HG02763 (cell line): ENCODE data around the gene C10orf88.

Source experiments
- ATAC-seq: cut with Tn5 transposase; IDR thresholded peaks from one replicate; pipeline ENCODE4 v1.9.1; 2021; ENCODE audit warnings: mild to moderate bottlenecking, moderate library complexity; ENCODE audit not compliant: unreplicated experiment

The C10orf88 gene, protein sequence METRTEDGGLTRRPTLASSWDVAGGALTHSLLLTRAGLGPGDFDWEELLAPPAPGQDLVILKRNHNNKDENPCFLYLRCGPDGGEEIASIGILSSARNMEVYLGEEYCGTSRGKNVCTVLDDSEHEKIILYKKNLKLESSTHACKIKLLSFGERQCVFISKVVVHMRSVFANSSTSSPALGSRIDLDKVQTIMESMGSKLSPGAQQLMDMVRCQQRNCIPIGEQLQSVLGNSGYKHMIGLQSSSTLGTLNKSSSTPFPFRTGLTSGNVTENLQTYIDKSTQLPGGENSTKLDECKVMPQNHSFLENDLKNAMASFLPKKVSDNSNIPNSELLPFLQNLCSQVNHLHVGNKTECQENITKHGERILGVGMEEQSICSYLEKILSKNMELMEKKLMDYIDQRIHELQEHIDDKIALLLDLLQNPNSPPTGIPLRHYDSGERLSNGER

DNA sequence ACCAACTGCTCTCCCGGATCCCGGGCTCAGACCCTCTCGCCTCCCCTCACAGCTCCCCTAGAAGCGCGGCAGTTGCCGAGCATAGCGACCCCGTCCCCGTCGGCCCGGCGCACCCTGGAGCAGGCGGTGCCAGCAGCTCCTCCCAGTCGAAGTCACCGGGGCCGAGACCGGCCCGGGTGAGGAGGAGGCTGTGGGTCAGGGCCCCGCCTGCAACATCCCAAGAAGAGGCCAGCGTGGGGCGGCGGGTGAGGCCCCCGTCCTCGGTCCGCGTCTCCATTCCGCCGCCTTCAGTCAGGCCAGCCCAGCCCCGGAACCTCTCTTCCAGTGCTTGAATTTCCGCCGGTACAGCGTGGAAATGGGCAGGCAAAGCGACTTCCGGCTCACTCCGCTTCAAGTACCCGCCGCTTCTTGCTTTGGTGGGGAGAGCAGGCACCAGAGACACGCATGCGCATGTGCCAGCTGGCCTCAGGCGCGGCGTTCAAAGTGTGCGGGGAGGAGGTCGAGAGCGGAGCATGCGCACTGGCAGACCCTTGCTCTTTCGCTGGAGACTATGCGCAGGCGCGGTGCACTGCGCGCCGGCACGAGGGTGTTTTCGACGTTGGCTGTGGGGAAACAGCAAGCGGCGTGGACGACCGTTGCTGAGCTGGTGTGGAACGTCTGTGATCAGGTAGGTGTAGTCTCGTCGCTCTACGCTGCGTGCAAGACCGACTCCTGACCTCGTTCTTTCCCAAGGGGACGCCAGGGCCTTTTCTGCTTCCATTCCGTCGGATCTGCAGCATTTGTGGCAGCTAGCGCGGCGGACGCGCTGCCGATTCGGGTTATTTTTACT is at the start of gene C10orf88:
Gene C10orf88, minus strand, starts transcription at position 326 of the 829 bp plus-strand sequence. Its CDS starts 49 bp downstream, at position 277.
- ATAC-seq, result peak; percentile 96

DNA sequence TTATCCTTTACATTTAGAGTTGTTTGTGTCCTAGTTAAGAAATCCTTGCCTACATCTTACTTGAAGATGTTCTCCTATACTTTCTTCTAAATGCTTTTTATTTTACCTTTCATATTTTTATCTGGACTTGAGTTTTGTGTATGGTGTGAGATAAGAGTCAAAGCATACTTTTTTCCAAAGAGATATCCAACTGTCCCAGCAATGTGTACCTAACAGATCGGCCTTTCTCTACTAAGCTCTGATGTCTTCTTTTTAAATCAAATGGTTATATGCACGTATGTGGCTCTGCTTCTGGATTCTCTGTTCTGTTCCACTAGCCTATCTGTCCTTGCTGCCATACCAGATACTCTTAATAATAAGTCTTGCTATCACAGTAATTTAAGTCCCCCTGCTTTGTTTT is 47.3 kb upstream of the C10orf88 start:
- ATAC-seq, result no peak

DNA sequence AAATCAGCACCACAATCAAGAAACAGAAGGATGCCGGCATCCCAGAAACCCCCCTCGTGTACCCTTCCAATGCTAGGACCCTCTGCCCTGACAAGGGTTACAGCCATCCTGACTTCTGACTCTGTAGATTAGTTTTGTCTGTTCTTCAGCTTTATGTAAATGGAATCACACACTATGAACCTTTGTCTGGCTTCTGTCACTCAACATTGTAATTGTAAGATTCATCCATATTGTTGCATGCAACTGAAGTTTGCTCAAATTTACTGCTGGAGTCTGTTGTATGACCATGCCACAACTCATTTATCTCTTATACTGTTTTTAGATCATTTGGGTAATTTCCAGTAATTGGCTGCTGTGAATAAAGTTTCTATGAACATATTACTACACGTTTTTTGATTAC is 46.1 kb upstream of the C10orf88 start:
- ATAC-seq, result no peak

DNA sequence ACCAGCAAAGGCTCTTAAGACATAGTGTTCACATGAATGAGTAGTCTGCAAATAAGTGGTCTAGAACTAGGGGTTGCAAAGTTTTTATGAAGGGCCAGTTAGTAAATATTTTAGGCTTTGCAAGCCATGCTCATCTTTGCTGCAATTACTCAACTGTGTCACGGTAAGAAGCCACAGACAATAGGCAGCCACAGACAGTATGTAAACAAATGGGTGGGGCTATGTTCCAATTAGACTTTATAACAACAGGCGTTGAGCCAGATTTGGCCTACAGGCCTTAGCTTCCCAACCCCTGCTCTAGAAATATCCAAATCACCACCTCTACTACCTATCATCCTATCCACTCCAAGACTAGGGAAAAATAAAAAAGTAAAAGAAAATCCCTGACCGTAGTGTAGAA is 45.3 kb upstream of the C10orf88 start:
- ATAC-seq, result no peak

DNA sequence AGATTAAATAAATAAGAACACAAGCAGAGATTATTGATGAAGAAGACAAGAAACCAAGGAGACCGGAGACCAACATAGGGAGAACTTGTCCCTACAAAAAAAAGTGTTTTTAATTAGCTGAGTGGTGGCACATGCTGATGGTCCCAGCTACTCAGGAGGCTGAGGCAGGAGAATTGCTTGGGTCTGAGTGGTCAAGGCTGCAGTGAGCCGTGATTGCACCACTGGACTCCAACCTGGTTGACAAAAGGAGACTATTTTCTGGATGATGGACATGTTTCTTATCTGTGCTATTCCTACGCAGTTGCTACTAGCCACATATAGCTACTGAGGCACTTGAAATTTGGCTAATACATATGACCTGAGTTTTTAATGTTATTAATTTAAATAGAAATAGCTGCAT is 44.9 kb upstream of the C10orf88 start:
- no peak for ATAC-seq

DNA sequence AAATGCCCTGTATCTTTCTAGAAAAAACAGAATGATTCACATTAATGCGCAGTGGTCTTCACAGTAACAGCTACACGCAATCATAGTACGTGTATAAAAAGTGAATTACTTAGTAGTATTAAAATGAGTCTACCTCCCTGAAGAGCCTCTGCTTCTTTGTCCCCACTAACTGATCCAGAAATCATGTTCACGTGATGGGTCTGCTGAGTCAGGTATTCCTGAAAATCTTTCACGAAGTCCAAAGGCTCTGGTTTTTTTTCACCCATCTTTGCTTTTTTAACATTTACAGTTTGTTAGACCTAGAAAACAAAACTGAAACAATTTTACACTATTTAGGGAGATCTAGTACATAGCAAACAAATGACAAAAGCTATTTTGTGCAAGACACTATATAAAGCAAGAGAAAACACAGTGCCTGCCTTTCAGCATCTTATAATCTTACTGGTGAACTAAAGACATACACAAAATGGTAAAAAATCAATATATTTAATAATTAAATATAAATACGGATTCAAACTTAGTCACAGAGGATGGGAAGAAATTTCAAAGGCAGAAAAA is 44.4 kb upstream of the C10orf88 start:
- no peak for ATAC-seq

DNA sequence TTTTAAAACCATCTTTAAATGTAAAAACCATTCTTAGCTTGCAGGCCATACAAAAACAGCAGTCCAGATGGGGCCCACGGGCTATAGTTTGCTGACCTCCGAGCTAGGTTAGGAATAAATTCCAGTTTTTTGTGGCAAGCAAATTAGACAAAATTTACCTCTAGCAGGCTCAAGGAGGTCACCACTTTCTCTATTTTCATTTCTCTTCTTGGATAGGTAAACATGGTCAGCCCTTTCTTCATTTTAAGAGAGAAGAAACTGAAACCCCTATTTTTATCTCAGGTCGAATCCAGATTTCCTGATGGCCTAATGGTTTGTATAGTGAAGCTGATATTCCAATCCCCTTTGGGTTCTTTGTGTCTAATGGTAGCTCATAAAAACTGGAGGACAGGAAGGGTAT is 43.8 kb upstream of the C10orf88 start:
- no peak for ATAC-seq

DNA sequence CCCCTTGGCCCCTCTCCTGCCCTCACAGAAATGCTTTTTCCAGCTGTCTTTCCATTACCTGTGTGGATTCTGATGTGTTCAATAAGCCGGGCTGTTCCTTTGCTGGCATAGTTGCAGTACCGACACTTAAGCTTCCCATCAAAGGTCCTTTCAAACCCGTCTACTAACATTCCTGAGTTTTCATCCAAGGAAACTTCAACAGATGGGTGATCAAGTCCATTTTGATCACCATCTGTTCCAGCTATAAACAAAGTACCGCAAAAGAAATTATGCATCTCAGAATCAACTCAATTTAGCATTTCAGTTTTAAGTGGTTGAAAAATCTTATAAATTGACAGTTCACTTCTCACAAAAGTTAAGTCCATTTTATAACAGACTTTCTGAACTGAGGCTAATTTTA is 41.9 kb upstream of the C10orf88 start:
- ATAC-seq, result no peak

DNA sequence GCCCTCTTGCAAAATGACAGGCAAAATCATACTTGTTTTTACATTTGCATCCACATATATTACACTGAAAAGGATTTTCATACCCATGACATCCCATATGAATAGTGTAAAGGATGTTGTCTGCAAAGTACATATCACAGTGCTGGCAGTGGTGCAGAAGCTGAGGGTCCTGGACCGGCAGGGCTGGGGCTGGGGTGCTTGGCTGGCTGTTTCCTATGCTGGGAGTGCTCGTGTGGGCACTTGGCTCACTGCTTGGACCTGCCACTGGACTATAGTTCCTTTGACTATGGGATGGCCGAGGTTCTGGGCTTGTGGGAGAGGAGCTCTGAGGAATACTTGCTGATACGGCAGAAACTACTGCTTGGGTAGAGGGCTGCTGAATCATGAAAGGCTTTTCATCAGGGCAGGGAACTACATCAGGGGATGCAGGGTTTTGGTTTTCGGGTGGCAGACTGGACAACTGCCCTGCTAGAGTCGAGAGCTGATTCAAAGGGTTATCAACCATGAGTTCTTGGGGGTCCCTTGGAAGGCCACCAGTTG is 39.8 kb upstream of the C10orf88 start:
- no peak for ATAC-seq

DNA sequence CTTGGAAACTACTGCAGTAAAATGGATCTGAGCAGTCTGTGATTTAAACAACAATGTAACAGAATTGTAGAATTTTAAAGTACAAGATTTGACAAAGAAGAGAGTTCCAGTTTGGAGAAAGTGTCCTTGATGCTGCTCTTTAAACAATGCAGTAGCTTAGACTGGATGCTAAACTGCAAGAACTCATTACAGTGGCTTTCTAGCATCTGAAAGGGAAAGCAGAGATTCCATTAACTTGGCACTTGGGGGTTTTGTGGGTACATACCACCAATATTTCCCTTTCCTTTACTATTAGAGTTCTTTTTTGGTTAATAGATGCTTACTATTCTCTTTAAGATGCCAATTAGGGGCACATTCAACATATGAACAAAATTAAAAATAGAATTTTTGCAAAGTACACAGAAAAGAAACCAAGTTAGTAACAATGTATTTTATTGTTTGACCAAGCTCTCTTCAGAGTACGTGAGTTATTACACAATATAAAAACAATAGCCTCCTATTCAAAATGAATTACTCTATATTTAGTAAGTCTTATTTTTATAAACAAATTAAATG is 38.1 kb upstream of the C10orf88 start:
- ATAC-seq, result no peak

DNA sequence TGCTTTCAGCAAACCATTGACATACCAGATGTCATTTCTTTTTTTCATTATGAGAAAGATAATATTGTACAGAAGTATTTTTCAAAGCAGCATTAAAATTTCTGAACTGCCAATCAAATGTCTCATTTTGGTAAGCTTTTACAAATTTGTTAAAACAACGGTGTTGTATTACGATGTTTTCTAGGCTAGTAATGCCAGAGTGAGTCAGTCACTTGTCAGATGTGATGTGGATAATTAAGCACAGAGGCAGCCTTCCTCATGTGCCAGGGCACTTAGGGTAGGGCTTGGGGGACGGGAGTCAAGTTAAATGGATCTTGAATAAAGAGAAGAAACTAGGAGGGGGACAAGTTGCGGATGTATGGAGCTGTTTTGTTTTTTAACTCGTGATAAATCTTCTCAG is 36.3 kb upstream of the C10orf88 start:
- no peak for ATAC-seq

DNA sequence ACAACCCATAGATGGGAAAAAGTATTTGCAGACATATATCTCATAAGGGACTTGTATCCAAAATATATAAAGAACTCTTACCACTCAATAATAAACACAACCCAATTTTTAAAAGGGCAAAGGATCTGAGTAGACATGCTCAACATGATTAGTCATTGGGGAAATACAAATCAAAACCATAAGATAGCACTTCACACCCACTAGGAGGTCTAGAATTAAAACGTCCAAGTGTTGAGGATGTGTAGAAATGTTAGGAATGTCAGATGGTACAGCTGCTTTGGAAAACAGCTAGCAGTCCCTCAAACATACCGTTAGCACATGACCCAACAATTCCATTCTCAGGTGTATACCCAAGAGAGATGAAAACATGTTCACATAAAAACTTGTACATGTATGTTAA is 34.5 kb upstream of the C10orf88 start:
- ATAC-seq, result no peak

DNA sequence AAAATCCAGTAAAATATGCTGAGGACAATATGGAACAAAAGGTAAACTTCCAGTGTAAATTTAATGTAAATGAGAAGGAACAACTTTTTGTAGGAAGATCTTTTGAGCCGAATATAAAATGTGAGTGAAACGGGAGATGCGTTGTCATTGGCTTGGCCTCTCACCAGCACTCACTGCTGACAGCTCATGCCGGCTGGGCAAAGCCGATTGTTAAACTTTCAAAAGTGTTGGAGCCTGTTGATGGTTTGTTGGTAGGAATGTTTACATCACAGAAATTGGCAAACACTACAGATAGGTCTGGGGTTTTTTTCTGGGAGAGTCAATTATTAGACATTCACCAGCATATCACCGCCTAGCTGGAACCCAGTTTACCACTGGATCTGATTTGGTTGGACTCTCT is 32.3 kb upstream of the C10orf88 start:
- ATAC-seq, result no peak

DNA sequence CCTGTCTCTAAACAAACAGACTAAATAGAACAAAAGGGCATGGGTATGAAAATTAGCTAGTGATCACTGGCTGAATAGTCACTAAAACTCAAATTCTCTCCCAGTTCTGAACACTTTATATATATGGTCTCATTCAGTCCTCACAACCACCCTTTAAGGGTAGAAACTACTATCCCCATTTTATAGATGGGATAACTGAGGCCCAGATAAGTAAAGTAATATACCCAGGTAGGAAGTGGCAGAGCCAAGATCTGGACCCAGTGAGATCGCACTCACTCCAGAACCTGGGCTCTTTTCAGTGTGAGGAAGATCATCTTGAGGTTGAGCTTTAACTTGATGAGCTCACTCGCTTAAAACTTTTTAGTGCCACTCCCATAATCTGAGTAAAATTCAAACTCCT is 30.7 kb upstream of the C10orf88 start:
- no peak for ATAC-seq

DNA sequence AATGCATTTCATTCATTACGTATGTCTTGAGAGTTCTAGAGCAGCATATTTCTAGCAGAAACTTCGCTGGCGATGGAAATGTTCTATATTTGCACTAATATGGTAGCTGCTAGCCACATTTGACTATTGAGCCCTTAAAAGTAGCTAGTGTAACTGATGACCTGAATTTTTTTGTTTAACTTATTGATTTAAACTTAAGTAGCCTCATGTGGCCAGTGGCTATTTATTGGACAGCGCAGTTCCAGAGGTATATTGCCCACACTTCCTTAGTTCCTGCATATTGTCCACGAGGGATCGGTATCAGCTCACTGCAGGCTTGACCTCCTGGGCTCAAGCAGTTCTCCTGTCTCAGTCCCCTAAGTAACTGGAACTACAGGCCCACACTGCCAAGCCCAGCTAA is 29.9 kb upstream of the C10orf88 start:
- ATAC-seq, result no peak

DNA sequence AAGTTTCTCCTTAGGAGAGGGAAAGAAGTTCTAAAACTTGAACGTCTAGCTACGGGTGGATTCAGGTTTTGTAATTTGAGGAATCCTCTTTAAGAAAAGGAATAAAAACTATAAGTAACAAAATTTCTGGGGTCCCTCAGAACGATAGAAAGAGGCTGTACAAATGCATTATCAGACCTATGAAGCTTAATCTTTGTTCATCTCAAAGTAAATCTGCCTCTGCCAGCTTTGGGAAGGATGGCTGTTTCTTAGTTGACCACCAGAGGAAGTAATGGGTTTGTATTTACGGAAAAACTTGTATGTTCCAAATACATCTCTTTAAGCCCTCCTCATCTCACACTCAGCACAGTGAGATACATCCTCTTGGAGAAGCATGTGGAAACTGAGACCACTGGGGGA is 27.0 kb upstream of the C10orf88 start:
- no peak for ATAC-seq

DNA sequence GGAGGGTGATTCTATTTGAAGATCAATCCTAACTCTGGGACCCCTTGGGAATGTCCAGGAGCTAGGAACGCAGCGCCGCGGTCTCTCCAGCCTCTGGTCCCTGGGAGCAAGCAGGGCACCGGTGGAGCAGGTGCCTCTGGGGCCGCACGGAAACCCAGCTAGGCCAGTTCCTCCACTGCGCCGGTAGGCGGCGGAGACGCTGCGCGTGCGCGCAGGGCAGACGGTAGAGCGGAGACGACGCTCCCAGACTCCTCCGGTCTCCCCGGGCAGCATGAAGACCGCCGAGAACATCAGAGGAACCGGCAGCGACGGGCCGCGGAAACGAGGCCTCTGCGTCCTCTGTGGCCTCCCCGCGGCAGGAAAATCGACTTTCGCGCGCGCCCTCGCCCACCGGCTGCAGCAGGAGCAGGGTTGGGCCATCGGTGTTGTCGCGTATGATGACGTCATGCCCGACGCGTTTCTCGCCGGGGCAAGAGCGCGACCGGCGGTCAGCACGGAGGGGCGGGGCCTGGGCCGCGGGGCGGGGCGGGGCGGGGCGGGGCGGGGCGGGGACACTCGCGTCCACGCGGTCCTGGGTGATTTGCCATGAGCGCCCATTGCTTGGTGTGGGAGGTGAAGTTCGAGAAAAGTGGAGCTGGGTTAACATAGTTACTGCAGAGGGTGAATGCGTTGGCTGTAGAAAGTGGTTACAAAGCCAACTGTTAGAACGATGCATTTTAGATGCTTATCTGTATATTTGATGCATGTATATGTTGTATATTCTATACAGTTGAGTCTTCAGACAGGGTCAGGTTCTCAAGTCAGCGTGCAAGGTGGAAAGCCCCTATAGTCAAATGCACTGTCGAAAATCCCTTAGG is 26.4 kb upstream of the C10orf88 start, which contains the start of gene PSTK:
Gene PSTK, plus strand, starts transcription at position 193 of the 857 bp plus-strand sequence. Its CDS starts 79 bp downstream, at position 272.
- peak; percentile 97 for ATAC-seq

DNA sequence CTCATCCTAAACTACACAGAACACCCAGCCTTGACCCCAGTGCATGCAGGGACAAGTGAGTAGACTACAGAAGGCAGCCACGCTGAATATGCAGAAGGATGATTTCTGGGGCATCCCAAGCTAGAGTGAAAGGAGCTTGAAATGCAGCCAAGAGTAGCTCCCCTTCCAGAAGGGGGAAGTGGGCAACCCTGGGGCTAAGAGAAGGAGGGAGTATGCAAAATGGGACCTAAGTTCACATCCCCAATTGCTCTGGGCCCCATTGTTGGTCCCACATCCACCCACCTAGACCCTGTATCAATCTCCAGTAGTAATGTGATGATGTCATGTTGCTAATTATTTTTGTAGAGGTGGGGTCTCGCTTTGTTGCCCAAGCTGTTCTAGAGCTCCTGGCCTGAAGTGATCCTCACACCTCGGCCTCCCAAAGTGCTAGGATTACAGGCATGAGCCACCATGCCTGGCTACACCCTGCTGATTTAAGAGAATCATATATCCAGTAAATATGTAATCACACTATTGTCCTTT is 20.6 kb upstream of the C10orf88 start:
- no peak for ATAC-seq

DNA sequence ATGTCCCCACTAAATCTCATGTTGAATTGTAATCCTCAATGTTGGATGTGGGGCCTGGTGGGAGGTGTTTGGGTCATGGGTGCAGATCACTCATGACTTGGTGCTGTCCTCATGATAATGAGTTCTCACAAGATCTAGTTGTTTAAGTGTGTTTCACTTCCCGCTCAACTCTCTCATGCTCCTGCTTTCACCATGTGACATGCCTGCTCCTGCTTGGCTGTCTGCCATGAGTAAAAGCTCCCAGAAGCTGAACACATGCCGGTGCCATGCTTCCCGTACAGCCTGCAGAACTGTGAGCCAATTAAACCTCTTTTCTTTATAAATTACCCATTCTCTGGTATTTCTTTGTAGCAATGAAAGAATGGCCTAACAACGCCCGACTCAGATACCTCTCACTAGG is 20.0 kb upstream of the C10orf88 start:
- ATAC-seq, result no peak

DNA sequence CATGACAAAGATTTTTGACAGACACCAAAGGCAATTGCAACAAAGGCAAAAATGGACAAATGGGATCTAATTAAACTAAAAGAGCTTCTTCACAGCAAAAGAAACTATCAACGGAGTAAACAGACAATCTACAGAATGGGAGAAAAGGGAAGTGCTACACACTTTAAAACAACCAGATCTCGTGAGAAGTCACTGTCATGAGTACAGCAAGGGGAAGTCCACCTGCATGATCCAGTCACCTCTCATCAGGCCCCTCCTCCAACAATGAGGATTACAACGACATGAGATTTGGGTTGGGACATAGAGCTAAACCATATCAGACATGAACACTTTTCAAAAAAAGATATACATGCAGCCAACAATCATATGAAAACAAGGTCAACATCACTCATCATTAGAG is 14.7 kb upstream of the C10orf88 start:
- no peak for ATAC-seq
